Measurements from ENCODE around the gene CAMKK1.

The CAMKK1 gene

GRCh38 chr17:3893003-3893719, at the start of gene CAMKK1:
TSS of gene CAMKK1 (minus strand) at chr17:3893053. CDS start at chr17:3885687, 7,366 bp downstream.
- Mint-ChIP-seq H3K27me3 (no peaks in the 10 kb centered on the region), H3K4me3 (peak within 1 kb of the TSS; percentile 87), H3K4me1 (ENCODE audit: low read depth) (peaks cover 28% of the 10 kb centered on the region), H3K27ac (peak within 1 kb of the TSS; percentile 83), H3K36me3 (no peaks in the 10 kb centered on the region), H3K9me3 (ENCODE audit: low read depth) (no peaks in the 10 kb centered on the region)

DNA sequence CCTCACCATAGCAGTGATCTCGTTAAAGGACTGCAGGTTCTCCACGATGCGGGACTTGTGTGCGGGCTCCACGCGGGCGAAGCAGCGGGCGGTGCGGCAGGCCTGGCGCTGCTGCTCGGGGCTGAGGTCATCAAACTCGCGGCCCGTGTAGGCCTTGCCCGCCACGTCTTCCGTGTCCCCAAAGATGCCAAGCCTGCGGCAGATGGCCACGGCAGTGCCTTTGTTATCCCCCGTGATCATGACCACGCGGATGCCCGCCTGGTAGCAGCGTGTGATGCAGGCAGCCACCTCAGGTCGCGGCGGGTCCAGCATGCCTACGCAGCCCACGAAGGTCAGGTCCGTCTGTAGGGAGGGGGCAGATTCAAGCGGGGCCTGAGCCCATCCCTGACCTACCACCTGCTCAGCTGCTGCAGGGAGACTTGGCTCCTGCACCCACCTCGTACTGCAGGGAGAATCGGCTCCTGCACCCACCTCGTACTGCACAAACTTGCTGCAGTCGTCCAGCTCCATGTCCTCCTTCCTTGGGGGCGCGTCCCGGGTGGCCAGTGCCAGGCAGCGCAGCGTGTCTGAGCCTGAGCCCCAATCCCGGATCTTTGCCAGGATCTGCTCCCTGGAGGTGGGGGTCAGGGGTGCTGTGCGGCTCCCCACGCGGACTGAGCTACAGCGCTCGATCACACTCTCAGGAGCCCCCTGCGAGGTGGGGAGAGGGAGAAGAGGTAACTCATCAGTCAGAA, 48.3 kb upstream of the CAMKK1 start:
- H3K9me3 Mint-ChIP-seq (ENCODE audit: low read depth) = no peaks in the 10 kb centered on the region
- no peaks in the 10 kb centered on the region for H3K4me1 Mint-ChIP-seq (ENCODE audit: low read depth)
- no peak overlapping the region for H3K27ac Mint-ChIP-seq
- H3K4me3 Mint-ChIP-seq = no peak overlapping the region
- H3K27me3 Mint-ChIP-seq = no peaks in the 10 kb centered on the region
- H3K36me3 Mint-ChIP-seq = peaks cover 8% of the 10 kb centered on the region

DNA sequence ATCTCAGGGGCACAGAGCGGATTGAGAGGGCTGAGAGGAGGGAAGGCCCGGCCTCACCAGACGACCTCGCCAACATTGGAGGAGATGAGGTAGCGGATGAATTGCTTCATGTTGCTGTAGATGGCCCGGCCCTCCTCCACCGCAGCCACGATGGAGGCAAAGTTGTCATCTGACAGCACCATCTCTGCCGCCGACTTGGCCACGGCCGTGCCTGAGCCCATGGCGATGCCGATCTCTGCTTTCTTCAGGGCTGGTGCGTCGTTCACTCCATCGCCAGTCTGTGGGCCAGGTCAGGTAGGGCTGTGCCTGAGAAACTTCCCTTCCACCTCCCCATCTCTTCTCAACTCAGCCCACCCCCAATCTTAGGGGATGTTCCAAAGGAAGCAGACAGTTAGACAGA, 44.5 kb upstream of the CAMKK1 start:
- no peaks in the 10 kb centered on the region for H3K27me3 Mint-ChIP-seq
- peaks cover 7% of the 10 kb centered on the region for H3K36me3 Mint-ChIP-seq
- no peak overlapping the region for H3K4me3 Mint-ChIP-seq
- no peak overlapping the region for H3K27ac Mint-ChIP-seq
- H3K9me3 Mint-ChIP-seq (ENCODE audit: low read depth) = no peaks in the 10 kb centered on the region
- H3K4me1 Mint-ChIP-seq (ENCODE audit: low read depth) = no peaks in the 10 kb centered on the region

DNA sequence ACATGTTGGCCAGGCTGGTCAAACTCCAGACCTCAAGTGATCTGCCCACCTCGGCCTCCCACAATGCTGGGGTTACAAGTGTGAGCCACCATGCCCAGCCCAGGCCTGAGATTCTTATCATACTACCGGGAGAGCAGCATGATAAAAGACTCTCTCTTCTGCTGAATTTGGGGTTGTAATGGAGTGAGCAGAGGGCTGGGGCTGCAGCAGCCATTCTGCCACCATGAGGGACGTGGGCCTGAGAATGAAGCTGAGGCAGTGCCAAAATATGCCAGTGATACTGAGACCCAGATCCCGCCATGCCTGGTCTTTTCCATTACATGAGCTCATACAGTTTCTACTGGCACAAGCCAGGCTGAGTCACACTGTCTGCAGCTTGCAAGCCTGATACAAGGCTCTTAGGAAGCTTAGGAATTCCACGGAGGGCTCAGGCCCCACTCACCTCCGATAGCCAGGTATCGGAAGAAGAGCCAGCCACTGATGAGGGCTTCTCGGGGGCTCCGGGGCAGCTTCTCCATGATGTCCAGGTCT, 43.0 kb upstream of the CAMKK1 start:
- Mint-ChIP-seq H3K4me3 (no peak overlapping the region), H3K36me3 (peaks cover 7% of the 10 kb centered on the region), H3K27me3 (no peaks in the 10 kb centered on the region), H3K9me3 (ENCODE audit: low read depth) (no peaks in the 10 kb centered on the region), H3K4me1 (ENCODE audit: low read depth) (no peaks in the 10 kb centered on the region), H3K27ac (no peak overlapping the region)

DNA sequence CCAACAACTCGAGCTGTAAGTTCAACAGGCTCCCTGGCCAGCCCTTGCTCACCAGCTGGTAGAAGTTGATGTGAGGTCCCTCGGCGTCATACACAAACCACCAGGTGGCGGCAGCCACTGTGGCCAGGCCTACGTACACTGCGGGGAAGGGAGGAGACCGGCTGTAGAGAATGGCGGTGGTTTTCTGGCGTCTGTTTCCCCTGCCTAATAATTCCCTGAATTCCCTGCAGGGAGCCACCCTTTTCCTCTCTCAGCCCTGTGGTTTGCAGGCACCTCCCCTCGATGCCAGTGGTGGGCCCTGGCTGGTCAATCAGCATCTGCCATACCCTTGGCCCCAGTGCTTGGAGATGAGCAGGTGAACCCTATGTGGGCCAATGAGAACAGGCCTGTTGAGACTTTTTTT, 42.3 kb upstream of the CAMKK1 start:
- H3K36me3 Mint-ChIP-seq = peaks cover 6% of the 10 kb centered on the region
- H3K4me1 Mint-ChIP-seq (ENCODE audit: low read depth) = no peaks in the 10 kb centered on the region
- no peak overlapping the region for H3K4me3 Mint-ChIP-seq
- H3K27me3 Mint-ChIP-seq = no peaks in the 10 kb centered on the region
- no peaks in the 10 kb centered on the region for H3K9me3 Mint-ChIP-seq (ENCODE audit: low read depth)
- no peak overlapping the region for H3K27ac Mint-ChIP-seq

GRCh38 chr17:3929764-3930163, 36.9 kb upstream of the CAMKK1 start:
- H3K36me3 Mint-ChIP-seq = no peaks in the 10 kb centered on the region

DNA sequence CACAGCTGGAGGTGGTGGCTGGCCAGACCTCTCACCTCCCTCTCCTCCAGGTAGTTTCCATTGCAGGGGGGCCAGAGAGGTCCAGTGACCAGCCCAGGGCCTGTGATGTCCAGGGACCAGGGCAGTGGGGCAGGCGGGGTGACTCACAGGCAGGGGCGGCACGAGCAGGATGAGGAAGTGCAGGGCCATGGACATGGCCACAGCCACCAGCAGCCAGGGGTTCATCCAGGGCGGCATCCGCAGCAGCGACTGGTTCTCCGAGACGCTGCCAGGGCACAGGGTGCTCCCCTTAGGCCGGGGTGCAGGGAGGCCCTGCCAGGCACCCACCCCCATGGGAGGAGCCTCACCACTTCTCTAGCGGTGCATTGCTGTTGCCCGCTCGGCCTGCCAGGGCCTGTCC, 36.3 kb upstream of the CAMKK1 start:
- Mint-ChIP-seq H3K27me3 (no peaks in the 10 kb centered on the region), H3K9me3 (ENCODE audit: low read depth) (no peaks in the 10 kb centered on the region), H3K4me3 (no peak overlapping the region), H3K4me1 (ENCODE audit: low read depth) (no peaks in the 10 kb centered on the region), H3K27ac (no peak overlapping the region), H3K36me3 (no peaks in the 10 kb centered on the region)

More at GRCh38 chr17:3929764-3930163, 36.9 kb upstream of the CAMKK1 start:
- Mint-ChIP-seq H3K4me1 (ENCODE audit: low read depth) (no peaks in the 10 kb centered on the region), H3K9me3 (ENCODE audit: low read depth) (no peaks in the 10 kb centered on the region), H3K4me3 (no peak overlapping the region), H3K27me3 (no peaks in the 10 kb centered on the region), H3K27ac (no peak overlapping the region)

DNA sequence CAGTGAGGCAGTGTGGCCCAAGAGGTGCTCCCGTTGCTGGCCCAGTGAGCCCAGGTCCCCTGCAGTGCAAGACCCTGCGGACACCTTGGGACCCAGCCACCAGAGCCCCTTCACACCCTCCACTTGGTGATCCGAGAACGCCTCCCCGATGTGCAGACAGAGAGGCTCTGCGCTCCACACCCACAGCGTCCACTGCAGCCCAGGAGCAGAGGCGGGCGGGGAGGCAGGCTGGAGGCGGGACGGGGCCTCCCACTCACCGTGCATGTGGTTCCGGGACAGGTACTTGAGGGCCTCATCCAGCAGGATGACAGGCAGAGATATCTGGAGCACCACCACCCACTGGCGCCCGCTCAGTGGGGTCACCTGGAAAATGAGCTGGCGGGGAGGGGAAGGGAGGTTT, 35.6 kb upstream of the CAMKK1 start:
- Mint-ChIP-seq H3K4me3 (no peak overlapping the region), H3K9me3 (ENCODE audit: low read depth) (no peaks in the 10 kb centered on the region), H3K27ac (no peak overlapping the region), H3K27me3 (no peaks in the 10 kb centered on the region), H3K36me3 (no peaks in the 10 kb centered on the region), H3K4me1 (ENCODE audit: low read depth) (no peaks in the 10 kb centered on the region)

- Mint-ChIP-seq H3K36me3 (no peaks in the 10 kb centered on the region), H3K27me3 (no peaks in the 10 kb centered on the region)
Measured at GRCh38 chr17:3927628-3928340, 34.9 kb upstream of the CAMKK1 start.

GRCh38 chr17:3926860-3927627, 34.2 kb upstream of the CAMKK1 start:
- Mint-ChIP-seq H3K4me3 (no peak overlapping the region), H3K36me3 (no peaks in the 10 kb centered on the region), H3K4me1 (ENCODE audit: low read depth) (peaks cover 2% of the 10 kb centered on the region)

More at GRCh38 chr17:3927628-3928340, 34.9 kb upstream of the CAMKK1 start:
- no peak overlapping the region for H3K4me3 Mint-ChIP-seq
- H3K27ac Mint-ChIP-seq = no peak overlapping the region
- H3K4me1 Mint-ChIP-seq (ENCODE audit: low read depth) = peaks cover under 1% of the 10 kb centered on the region
- no peaks in the 10 kb centered on the region for H3K9me3 Mint-ChIP-seq (ENCODE audit: low read depth)

DNA sequence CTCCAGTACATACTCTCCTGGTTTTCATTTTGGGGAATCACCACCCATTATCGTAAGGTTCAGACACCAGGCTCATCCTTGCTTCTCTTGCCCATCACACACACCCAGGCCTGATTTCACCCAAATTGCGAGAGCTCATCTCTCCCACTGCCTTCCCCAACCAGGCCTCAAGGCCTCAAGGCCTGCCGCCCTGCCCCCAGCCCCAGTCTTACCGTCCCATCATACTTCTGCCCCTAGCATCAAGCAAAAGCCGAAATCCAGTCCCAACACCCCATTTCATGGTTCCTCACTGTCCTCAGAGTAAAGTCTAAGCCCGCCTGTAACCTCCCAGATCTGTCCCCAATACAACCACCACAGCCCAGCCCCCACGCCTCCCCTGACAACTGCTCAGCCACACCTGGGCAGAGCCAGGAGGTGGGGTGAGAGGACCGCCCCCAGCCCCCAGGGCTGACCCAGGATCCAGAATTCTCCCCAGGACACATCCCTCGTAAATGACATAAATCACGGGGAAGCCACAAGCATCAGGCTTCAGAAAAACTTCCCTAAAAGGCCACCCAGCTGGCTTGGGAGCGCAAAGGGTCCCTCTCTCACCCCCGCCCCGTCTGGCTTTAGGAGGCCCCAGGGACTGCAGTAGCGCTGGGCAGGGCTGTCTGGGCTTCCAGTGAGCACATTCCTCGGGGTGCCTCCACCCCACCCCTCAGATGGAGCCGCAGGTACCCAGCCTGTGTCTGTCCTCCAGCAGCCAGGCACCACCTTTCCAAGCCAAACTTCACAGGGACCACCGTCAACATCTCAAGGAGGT, 33.0 kb upstream of the CAMKK1 start:
- peak overlapping the region; percentile 50 for H3K27ac Mint-ChIP-seq
- H3K4me3 Mint-ChIP-seq = no peak overlapping the region
- no peaks in the 10 kb centered on the region for H3K9me3 Mint-ChIP-seq (ENCODE audit: low read depth)

More at GRCh38 chr17:3926860-3927627, 34.2 kb upstream of the CAMKK1 start:
- no peaks in the 10 kb centered on the region for H3K9me3 Mint-ChIP-seq (ENCODE audit: low read depth)
- H3K27ac Mint-ChIP-seq = no peak overlapping the region
- no peaks in the 10 kb centered on the region for H3K27me3 Mint-ChIP-seq

DNA sequence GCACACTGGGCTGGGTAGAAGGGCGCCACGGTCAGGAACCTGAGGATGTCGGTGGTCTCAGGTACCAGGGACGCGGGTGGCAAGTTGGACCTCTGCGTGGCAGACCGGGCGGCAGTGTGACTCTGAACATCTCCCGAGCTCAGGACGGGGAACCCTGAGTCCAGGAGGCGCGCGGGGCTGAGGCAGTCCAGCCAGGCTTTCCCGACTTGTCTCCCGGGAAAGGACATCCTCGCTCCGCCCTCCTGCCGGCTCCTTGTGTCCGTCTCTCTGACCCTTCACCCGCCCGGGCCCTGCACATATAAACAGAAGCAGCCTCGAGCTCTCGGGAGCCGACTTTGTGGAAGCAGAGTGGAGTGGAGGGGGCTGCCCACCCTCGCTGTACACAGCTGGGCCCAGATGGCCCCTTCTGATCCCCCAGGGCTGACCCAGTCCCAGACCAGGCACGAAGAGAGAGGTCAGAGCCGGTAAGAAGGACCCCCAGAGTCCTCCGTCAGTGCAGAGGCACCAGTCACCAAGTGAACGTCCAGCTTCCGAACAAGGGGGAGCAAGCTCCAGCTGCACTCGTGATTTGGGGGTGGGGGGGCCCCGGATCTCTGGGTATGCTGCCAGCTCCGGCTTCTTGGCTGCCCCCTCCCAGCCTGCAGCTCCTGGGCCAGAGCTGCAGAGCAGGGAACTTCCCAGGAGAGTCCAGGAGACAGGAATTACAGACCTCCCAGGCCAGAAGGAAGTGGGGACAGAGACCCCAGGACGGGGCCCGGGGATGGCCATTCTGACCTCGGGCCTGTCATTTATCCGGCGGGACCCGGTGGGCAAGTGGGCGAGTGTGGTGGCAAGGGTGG, 31.9 kb upstream of the CAMKK1 start:
- Mint-ChIP-seq H3K27ac (no peak overlapping the region), H3K27me3 (no peaks in the 10 kb centered on the region), H3K4me3 (no peak overlapping the region), H3K9me3 (ENCODE audit: low read depth) (no peaks in the 10 kb centered on the region), H3K4me1 (ENCODE audit: low read depth) (peaks cover 2% of the 10 kb centered on the region), H3K36me3 (no peaks in the 10 kb centered on the region)

More for the DNA sequence above, 33.0 kb upstream of the CAMKK1 start:
- peaks cover 2% of the 10 kb centered on the region for H3K4me1 Mint-ChIP-seq (ENCODE audit: low read depth)
- no peaks in the 10 kb centered on the region for H3K36me3 Mint-ChIP-seq
- H3K27me3 Mint-ChIP-seq = no peaks in the 10 kb centered on the region
